Smooth muscle cell (in vitro differentiated cells): Measurements from ENCODE around the gene AGFG2. TPM values are rescaled to one million over a fixed set of nuclear protein-coding genes. Genes with fewer than 3 reads are reported as not detected.

ENCODE experiments used
- DNase-seq: peaks from one replicate; lab custom pipeline; 2025; ENCODE audit not compliant: unreplicated experiment; lab: John Stamatoyannopoulos, UW
- H2AFZ ChIP-seq: fragments of 200-600 bp; sonication (generic); 2 replicates; pipeline ENCODE4 v1.6.0; 2016; ENCODE audit warnings: antibody characterized with exemption, low read depth, mild to moderate bottlenecking
- H3F3A ChIP-seq: fragments of 200-600 bp; sonication (generic); 2 replicates; pipeline ENCODE4 v1.6.0; 2017; ENCODE audit warnings: antibody characterized with exemption, low read depth
- H3K27ac ChIP-seq: fragments of 200-600 bp; sonication (generic); 2 replicates; pipeline ENCODE4 v1.5.1; 2016; ENCODE audit warnings: low read depth, mild to moderate bottlenecking
- H3K27me3 ChIP-seq: fragments of 200-600 bp; sonication (generic); 2 replicates; pipeline ENCODE4 v1.6.1; 2016; ENCODE audit warnings: low read depth, mild to moderate bottlenecking
- H3K36me3 ChIP-seq: fragments of 200-600 bp; sonication (generic); 2 replicates; pipeline ENCODE4 v1.5.1; 2016; ENCODE audit warnings: low read depth
- H3K4me1 ChIP-seq: fragments of 200-600 bp; sonication (generic); 2 replicates; pipeline ENCODE4 v1.5.1; 2016; ENCODE audit warnings: low read depth
- H3K4me2 ChIP-seq: fragments of 200-600 bp; sonication (generic); 2 replicates; pipeline ENCODE4 v1.6.0; 2016; ENCODE audit warnings: mild to moderate bottlenecking
- H3K4me3 ChIP-seq: fragments of 200-600 bp; sonication (generic); 2 replicates; pipeline ENCODE4 v1.5.1; 2016; ENCODE audit warnings: mild to moderate bottlenecking
- H3K79me2 ChIP-seq: fragments of 200-600 bp; sonication (generic); 2 replicates; pipeline ENCODE4 v1.6.0; 2016; ENCODE audit warnings: low read depth, mild to moderate bottlenecking
- H3K9ac ChIP-seq: fragments of 200-600 bp; sonication (generic); 2 replicates; pipeline ENCODE4 v1.6.0; 2016; ENCODE audit warnings: low read depth
- H3K9me3 ChIP-seq: fragments of 200-600 bp; sonication (generic); replicated peaks from 2 replicates; pipeline ENCODE4 v1.5.1; 2016; ENCODE audit warnings: low read depth
- H4K20me1 ChIP-seq: fragments of 200-600 bp; sonication (generic); 2 replicates; pipeline ENCODE4 v1.6.0; 2016; ENCODE audit warnings: low read depth
- WGBS: methylation state at CpG from one replicate; pipeline ENCODE4 v1.1.7; 2016; ENCODE audit warnings: low lambda C conversion rate; 5-methylcytosine and 5-hydroxymethylcytosine counted together
- polyA plus RNA-seq: library from polyadenylated mRNA; unstranded; fragments of >200 nt; fragmentation: Nextera tagmentation; extraction: Ambion mirVana; gene quantifications from 2 replicates; pipeline ENCODE4 v1.2.1, GENCODE V29; 2016
- total RNA-seq: library from RNA; depleted of rRNA; stranded (reverse); fragments of >200 nt; gene quantifications from 2 replicates; pipeline ENCODE4 v1.2.3, GENCODE V29; 2014
- TF ChIP-seq, protein P1 (sequence below): fragments of 200-600 bp; sonication (generic); IDR thresholded peaks from 2 replicates; pipeline ENCODE4 v1.5.1; 2017; ENCODE audit warnings: borderline replicate concordance, mild to moderate bottlenecking, antibody characterized with exemption; ENCODE audit not compliant: insufficient read depth, poor library complexity, severe bottlenecking

The AGFG2 gene
- total and polyA plus RNA-seq, 2 experiments from 2014 or later = 2.7 to 8.4 TPM

DNA sequence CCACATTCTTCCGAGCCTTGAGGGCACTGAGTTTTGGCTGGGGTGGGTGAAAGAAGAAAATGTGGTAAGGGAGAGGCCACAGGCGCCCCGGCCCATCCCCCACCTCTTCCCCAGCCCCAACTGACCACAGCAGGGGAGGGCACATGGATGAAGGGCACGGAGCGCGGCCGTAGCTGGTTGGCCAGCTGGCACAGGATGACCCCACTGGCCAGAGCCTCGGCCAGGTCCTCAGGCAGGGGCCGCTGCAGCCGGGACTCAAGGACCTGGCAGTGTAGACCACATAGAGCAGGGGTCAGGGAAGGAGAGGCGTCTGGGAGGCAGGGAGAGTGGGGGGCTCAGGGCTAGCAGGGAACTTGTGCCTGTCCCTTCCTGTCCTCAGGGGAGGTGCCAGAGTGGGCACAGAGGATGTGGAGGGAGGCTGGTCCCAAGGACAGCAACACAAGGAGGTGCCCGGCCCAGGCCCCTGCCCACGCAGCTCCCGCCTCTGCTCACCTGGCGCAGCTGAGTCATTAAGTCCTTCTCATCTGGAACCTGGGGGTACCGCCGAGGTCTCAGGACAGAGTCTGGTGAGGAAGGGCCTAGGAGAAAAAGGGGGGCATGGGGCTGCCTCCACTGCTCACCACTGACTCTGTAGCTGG is 36.9 kb downstream of the AGFG2 start:
- Histone ChIP-seq H3K4me3 (no peak overlapping the region), H3K79me2 (no peaks in the 10 kb centered on the region), H2AFZ (no peak overlapping the region), H3K4me1 (no peaks in the 10 kb centered on the region), H3K9me3 (no peaks in the 10 kb centered on the region), H3K9ac (no peak overlapping the region), H3K27ac (no peak overlapping the region), H3K36me3 (no peaks in the 10 kb centered on the region), H4K20me1 (peaks cover 4% of the 10 kb centered on the region), H3F3A (no peaks in the 10 kb centered on the region), H3K4me2 (no peak overlapping the region), H3K27me3 (peaks cover 6% of the 10 kb centered on the region)
- TF ChIP-seq, protein P1, sequence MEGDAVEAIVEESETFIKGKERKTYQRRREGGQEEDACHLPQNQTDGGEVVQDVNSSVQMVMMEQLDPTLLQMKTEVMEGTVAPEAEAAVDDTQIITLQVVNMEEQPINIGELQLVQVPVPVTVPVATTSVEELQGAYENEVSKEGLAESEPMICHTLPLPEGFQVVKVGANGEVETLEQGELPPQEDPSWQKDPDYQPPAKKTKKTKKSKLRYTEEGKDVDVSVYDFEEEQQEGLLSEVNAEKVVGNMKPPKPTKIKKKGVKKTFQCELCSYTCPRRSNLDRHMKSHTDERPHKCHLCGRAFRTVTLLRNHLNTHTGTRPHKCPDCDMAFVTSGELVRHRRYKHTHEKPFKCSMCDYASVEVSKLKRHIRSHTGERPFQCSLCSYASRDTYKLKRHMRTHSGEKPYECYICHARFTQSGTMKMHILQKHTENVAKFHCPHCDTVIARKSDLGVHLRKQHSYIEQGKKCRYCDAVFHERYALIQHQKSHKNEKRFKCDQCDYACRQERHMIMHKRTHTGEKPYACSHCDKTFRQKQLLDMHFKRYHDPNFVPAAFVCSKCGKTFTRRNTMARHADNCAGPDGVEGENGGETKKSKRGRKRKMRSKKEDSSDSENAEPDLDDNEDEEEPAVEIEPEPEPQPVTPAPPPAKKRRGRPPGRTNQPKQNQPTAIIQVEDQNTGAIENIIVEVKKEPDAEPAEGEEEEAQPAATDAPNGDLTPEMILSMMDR = no peak
- 97% methylated on average over 17 of the region's 17 CpGs for WGBS
- DNase-seq = no peak

DNA sequence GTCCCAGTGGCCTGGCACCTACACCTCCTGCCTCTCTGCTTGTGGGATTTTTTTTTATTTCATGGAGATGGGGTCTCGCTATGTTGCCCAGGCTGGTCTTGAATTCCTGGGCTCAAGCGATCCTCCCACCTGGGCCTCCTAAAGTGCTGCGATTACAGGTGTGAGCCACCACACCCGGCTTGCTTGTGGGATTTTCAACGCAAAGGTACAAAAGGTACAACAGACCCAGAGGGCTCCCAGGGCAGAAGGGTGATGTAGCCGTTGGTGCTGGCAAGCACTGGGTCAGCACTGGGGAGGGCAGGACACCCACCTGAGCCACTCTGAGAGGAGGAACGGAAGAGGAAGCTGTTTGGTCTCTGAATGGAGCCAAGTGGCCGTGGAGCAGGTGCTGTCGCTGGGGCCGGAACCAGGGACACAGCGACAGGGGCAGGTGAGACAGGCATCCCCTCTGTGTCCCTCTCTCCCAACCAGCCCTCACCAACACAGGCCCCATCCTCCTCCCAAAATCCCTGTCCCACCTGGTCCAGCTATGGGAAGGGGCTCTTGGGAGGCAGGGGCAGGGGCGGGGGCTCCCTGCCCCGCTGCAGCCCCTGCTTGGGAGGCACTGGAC is 37.5 kb downstream of the AGFG2 start:
- H2AFZ ChIP-seq = no peak overlapping the region
- H3K27ac ChIP-seq = no peak overlapping the region
- H3K9ac ChIP-seq = no peak overlapping the region
- TF ChIP-seq, protein P1 = no peak
- H3K9me3 ChIP-seq = no peaks in the 10 kb centered on the region
- no peak overlapping the region for H3K4me2 ChIP-seq
- no peaks in the 10 kb centered on the region for H3K4me1 ChIP-seq
- no peaks in the 10 kb centered on the region for H3F3A ChIP-seq
- H3K79me2 ChIP-seq = no peaks in the 10 kb centered on the region
- WGBS = 97% methylated on average over 10 of the region's 13 CpGs
- H3K4me3 ChIP-seq = no peak overlapping the region
- DNase-seq = no peak
- H4K20me1 ChIP-seq = peaks cover 4% of the 10 kb centered on the region
- no peaks in the 10 kb centered on the region for H3K27me3 ChIP-seq
- peaks cover 5% of the 10 kb centered on the region for H3K36me3 ChIP-seq

DNA sequence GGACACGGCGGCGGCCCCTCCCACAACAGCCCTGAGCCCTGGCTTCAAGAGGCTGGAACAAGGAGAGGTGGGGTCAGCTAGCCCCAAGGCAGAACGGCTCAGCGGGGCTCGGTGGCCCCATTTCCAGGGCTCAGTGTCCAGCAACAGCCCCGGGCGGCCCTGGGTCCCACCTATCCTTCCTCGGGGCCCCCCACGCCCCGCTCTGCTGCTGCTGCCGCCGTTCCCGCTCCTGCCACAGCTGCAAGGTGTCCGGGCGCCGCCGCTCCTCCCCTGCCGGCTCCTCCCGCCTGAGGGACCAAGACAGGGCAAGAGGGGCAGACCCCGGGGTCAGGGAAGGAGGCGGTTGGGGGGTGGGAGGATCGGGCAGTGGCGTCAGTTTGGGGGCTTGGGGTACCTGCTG is 38.1 kb downstream of the AGFG2 start:
- Histone ChIP-seq H4K20me1 (peaks cover 7% of the 10 kb centered on the region), H3K9me3 (no peaks in the 10 kb centered on the region), H3K4me2 (no peak overlapping the region), H3K4me1 (no peaks in the 10 kb centered on the region), H3K4me3 (no peak overlapping the region), H3F3A (no peaks in the 10 kb centered on the region), H3K79me2 (peaks cover 3% of the 10 kb centered on the region), H3K36me3 (peaks cover 6% of the 10 kb centered on the region), H3K27ac (no peak overlapping the region), H2AFZ (no peak overlapping the region), H3K27me3 (no peaks in the 10 kb centered on the region), H3K9ac (no peak overlapping the region)
- 97% methylated on average over 18 of the region's 24 CpGs for WGBS
- TF ChIP-seq, protein P1 = no peak
- DNase-seq = no peak

DNA sequence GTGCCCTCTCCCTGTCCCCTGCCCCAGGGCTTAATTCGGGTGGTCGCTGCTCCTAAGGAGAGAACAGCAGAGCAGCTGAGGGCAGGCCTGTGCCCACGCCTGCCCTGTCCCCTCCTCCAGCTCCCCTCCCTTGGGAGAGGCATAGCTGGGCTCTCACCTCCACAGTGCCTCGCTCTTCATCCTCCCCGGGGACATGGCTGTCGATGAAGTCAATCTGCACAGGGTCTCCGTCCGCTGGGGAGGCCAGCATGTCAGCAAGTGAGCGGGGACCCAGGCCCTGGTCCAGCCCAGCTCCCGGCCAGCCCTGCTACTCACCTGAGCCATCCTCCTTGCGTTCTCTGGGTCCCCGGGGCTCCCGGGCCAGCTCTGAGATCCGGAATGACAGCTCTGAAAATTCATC is 38.5 kb downstream of the AGFG2 start:
- WGBS = 97% methylated on average over 13 of the region's 14 CpGs
- Histone ChIP-seq H3K9ac (no peak overlapping the region), H3K4me3 (no peak overlapping the region), H2AFZ (no peak overlapping the region), H3K27me3 (no peaks in the 10 kb centered on the region), H3K4me1 (no peaks in the 10 kb centered on the region), H3K79me2 (peaks cover 7% of the 10 kb centered on the region), H3K27ac (no peak overlapping the region), H3K9me3 (no peaks in the 10 kb centered on the region), H3K36me3 (peaks cover 6% of the 10 kb centered on the region), H3F3A (no peaks in the 10 kb centered on the region), H4K20me1 (peaks cover 11% of the 10 kb centered on the region), H3K4me2 (no peak overlapping the region)
- no peak for DNase-seq
- TF ChIP-seq, protein P1 = no peak
